ENCODE measurements around the gene RABGAP1L.
A peak's percentile ranks its signal among the peaks of the same experiment; 100 is the strongest.
"Not testable (repeated sequence)": the region's sequence is repeated elsewhere in the genome, so short reads cannot be mapped to it uniquely, and the experiment has no call there.

Gene RABGAP1L

DNA sequence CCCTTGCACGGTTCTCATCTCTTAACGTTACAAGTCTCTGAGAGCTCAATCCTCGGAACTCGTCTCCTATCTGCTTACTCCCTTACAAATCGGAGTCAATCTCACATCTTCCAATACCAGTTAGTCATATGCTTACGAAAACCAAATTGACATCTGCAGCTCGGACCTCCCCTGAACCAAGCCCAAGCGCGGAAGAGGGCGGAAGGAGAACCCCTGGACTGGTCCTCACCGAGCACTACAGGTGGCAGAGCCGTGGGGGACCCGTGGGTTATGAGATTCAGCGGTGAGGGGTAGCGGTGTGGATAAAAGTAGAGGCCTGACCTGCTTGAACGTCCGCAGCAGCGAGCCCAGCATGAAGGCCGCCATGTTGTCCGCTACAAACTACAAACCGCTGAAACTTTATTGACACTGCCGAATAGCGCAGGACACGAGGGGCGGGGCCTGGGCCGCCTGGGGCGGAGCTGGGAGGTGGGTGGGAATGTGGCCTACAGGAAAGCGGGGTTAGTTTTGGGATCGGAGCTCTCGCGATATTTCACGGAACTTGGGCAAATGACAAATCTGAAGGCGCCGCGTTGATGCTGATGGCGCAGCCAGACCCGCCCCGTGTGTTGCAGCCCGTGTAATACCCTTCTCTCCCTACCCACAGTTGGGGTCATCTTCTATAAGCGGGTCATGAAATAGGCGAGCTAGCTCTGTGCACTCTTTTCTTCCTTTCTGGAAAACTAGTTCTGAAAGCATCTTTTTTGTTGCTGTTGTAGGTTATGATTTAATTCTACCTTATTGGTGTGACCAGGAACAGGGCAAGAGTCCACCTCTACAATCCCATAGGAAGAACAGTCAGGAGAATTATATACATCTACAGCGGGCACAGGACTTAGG, 864.0 kb downstream of the RABGAP1L start, which contains the start of gene MRPS14:
MRPS14 (minus strand) TSS at position 383 of the 879 bp plus-strand sequence; CDS start at position 366, 17 bp downstream.
- peak; percentile 86 for DNase-seq

DNA sequence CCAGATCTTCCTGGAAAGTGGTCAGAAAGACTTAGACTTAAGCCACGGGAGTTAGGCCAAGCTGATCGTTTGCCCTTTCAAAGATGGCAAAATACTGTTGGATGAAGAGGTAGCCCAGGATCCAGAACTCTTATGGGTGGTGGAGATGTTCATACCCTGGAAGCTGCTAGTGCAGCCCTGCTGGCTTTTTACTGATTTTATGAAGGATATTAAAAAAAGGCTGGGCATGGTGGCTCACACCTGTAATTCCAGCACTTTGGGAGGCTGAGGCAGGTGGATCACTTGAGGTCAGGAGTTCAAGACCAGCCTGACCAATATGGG, 864.6 kb downstream of the RABGAP1L start:
- DNase-seq = not testable (repeated sequence)

DNA sequence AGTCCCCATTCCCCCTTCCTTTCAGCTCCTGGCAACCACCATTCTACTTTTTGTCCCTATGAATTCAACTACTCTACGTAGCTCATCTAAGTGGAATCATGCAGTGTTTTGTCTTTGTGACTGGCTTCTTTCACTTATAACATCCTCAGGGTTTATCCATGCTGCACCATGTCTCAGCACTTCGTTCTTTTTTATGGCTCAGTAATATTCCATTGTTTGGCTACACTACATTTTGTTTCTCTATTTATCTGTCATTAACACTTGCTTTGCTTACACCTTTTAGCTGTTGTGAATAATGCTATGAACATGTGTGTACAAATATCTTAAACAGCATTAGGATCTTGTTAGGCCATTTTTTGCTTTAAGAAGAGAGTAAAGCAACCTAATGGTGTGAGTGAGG, 865.5 kb downstream of the RABGAP1L start:
- DNase-seq = no peak

DNA sequence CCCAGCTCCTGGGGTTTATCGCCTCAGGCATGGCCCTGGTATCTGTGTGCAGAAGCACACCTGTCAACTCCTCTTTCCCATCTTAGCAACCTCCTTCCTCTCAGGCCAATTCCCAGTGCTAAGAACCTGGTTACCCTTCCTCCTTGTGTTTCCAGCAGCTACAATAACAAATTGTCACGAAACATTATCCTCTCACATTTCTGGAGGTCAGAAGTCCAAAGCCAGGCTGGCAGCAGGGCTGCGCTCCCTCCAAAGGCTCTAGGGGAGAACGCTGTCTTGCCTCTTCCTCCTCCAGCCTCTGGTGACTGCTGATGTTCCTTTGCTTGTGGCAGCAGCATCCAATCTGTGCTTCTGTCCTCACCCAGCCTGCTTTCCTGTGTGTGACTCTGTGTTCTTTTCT, 874.6 kb downstream of the RABGAP1L start:
- no peak for DNase-seq

DNA sequence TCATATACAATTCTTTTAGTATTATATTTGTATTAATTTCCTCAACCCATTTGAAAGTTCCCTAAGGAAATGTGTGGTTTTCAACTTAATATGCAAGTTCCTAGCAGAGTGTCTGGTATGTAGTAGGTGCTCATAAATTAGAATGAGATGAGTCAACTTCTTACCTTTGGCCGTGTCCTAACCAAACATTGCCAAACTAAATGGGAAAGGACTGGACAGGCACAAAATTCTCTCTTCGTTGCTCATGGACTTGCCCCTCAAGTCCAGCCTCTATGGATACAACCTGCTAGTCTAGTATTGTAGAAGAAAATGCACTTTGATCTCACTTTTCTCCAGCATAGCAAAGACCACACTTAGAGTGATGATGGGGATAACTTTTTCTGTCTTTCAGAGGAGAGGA, 875.5 kb downstream of the RABGAP1L start:
- DNase-seq = no peak

DNA sequence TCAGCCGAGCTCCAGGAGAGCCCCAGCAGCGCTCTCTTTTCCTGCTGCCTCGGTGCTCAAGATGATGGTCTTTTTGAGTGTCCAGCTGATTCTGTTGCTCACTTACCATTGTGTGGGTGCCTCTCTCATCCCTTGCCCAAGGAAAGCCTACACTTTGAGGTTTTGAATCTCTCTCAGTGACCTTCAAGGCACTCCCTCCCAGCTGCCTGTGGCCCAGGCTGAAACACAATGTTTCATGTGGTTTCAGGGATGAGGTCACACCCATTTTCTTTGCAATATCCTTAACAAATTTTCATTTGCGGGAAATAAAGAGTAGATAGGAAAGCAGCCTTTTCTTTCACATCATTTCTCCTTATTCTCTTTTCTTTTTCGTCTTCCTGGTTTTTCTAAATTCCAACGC, 876.5 kb downstream of the RABGAP1L start:
- no peak for DNase-seq

DNA sequence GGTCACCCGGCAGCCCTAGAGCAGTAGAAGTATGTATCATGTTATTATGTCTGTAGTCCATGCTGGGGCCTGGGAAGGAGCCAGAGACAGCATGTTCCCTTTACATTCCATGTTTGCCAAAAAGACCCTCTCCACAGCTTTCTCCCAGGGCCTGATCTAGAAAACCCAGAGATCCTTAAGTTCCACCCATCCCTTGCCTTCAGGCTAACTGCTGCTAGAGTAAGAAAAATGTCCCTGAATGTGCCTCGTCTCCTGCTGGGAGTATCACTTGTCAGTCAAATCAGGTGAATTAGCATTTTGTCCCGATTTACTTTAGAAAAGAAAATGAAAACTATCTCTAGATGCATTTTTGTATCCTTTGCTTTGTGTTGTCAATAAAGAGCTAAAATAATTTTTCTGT, 877.2 kb downstream of the RABGAP1L start:
- DNase-seq = no peak

DNA sequence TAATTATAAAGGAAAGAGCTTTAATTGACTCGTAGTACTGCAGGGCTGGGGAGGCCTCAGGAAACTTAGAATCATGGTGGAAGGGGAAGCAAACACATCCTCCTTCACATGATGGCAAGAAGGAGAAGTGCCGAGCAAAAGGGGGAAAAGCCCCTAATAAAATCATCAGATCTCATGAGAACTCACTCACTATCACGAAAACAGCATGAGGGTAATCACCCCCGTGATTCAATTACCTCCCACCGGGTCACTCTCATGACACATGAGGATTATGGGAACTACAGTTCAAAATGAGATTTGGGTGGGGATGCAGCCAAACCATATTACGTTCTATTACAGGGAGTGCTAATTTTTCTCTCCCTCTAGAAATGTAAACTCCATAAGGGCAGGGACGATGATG, 878.1 kb downstream of the RABGAP1L start:
- no peak for DNase-seq

DNA sequence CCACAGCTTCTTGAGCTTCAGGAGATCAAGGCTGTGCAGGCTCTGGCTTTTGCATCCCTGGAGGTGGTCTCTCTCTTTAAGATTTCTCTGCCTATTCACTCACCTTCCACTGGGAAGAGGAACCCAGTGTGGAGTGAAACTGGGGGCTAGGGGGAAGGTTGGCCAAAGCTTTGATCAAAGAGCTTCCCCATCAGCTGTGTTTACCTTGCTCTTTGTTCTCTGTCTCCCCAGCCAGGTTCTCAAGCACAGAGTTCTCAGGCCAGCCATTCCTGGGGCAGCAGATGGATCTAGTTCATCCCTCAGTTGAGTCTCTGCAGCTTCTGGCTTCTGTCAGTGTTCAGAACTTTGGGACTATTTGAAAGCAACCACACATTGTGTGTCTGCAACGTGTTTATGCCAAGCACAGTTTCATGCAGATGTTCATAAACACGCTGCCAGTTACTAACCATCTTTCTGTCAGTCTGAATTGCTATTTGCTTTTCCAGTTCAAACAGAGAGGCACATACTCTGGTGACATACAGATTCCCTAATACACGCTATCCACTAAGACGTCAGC, 881.1 kb downstream of the RABGAP1L start:
- no peak for DNase-seq

DNA sequence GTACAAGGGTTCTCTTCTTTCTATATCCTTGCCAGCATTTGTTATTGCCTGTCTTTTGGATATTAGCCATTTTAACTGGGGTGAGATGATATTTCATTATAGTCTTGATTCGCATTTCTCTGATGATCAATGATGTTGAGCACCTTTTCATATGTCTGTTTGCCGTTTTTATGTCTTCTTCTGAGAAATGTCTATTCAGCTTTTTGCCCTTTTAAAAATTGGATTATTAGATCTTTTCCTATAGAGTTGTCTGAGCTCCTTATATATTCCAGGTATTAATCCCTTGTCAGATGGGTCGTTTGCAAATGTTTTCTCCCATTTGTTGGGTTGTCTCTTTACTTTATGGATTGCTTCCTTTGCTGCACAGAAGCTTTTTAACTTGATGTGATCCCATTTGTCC, 883.3 kb downstream of the RABGAP1L start:
- no peak for DNase-seq

DNA sequence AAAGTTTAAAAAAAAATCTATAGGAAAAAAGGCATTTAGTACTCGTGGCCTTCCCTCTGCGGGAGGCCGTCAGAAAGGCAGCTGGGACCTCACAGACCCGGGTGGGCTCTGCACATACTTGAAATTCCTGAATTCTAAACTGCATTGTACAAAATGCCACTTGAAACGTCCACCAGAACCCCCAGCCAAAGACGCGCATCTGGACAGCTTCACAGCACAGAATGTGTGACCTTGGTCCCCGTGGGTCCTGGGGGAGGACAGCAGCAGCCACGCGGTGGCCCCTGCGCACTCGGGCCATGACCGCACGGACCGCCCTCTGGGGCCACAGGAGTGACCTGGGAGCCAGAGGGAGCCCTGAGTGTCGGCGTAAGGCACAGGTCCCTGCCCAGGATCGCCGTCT, 884.5 kb downstream of the RABGAP1L start:
- DNase-seq = no peak

DNA sequence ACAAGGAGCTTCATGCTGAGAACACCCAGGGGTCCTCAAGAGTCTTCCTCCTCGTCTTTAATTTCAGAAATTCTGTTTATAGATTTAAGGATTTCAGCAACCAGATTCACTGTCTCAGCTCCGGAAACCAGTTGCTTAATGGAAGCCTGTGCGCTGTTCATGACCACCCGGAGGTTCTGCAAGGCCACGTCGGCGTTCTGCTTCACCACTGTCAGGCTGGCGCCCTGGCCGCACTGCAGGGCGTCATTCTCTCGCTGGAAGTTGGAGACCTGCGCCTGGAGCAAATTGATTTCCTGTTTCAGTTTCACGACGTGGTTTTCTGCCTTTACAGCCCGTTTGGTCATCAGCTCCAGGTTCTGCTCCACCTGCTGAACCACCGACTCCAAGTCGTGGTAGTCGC, 885.3 kb downstream of the RABGAP1L start:
- DNase-seq = not testable (repeated sequence)
